H1 (cell line): ENCODE results near the gene HIGD1B. TPM values are rescaled to one million over a fixed set of nuclear protein-coding genes. Genes with fewer than 3 reads are reported as not detected.

Experiments
- ATF2 ChIP-seq: IDR thresholded peaks from 2 replicates; pipeline ENCODE4 v1.6.1; 2012; ENCODE audit warnings: low read length, inconsistent platforms
- ATF3 ChIP-seq: IDR thresholded peaks from 2 replicates; pipeline ENCODE4 v1.6.1; 2011; ENCODE audit warnings: low read depth, mild to moderate bottlenecking, low read length; ENCODE audit not compliant: insufficient read depth
- BACH1 ChIP-seq: IDR thresholded peaks from 2 replicates; pipeline ENCODE4 v1.6.1; 2012; ENCODE audit warnings: low read length, improper control_type of control experiment
- CHD2 ChIP-seq: IDR thresholded peaks from 2 replicates; pipeline ENCODE4 v1.6.1; 2012; ENCODE audit warnings: low read length, improper control_type of control experiment
- CTBP2 ChIP-seq: IDR thresholded peaks from 2 replicates; pipeline ENCODE4 v1.7.0; 2011; ENCODE audit warnings: borderline replicate concordance, mild to moderate bottlenecking, moderate library complexity, mixed read lengths, low read length; ENCODE audit not compliant: insufficient read depth, insufficient read length
- EGR1 ChIP-seq: IDR thresholded peaks from 2 replicates; pipeline ENCODE4 v1.6.1; 2011; ENCODE audit warnings: low read depth, low read length, borderline replicate concordance
- JUN ChIP-seq: IDR thresholded peaks from 2 replicates; pipeline ENCODE4 v1.6.1; 2011; ENCODE audit warnings: low read depth, mild to moderate bottlenecking, improper control_type of control experiment, low read length
- KDM1A ChIP-seq: fragments of 200-600, 300-600 bp; sonication (generic); IDR thresholded peaks from 2 replicates; pipeline ENCODE4 v1.7.1; 2016; ENCODE audit warnings: mild to moderate bottlenecking, low read length, borderline replicate concordance
- KDM5A ChIP-seq: fragments of 200-600 bp; IDR thresholded peaks from 2 replicates; pipeline ENCODE4 v1.7.1; 2012; ENCODE audit warnings: mild to moderate bottlenecking, low read length, inconsistent platforms, mixed read lengths
- MAFK ChIP-seq: IDR thresholded peaks from 2 replicates; pipeline ENCODE4 v1.6.1; 2012; ENCODE audit warnings: low read depth, mild to moderate bottlenecking, improper control_type of control experiment, low read length
- RAD21 ChIP-seq, 2 experiments: IDR thresholded peaks in 1 of 2; conservative IDR thresholded peaks in 1 of 2; 2 replicates each; pipeline ENCODE4 v1.6.1; 2011; ENCODE audit warnings: low read depth in 2 of 2, low read length in 2 of 2, improper control_type of control experiment in 1 of 2, inconsistent platforms in 1 of 2, mild to moderate bottlenecking in 1 of 2, moderate library complexity in 1 of 2
- RBBP5 ChIP-seq: IDR thresholded peaks from 2 replicates; pipeline ENCODE4 v1.7.1; 2012; ENCODE audit warnings: low read depth, mild to moderate bottlenecking, inconsistent platforms, low read length, moderate library complexity, borderline replicate concordance
- RFX5 ChIP-seq: IDR thresholded peaks from 2 replicates; pipeline ENCODE4 v1.6.1; 2011; ENCODE audit warnings: low read depth, low read length, improper control_type of control experiment, borderline replicate concordance
- RNF2 ChIP-seq: fragments of 200-900, 300-1000 bp; sonication (generic); IDR thresholded peaks from 2 replicates; pipeline ENCODE4 v1.7.1; 2016; ENCODE audit warnings: borderline replicate concordance, low read depth, mild to moderate bottlenecking, antibody characterized with exemption, low read length; ENCODE audit not compliant: poor library complexity, severe bottlenecking; ENCODE audit errors: missing control alignments
- SIN3A ChIP-seq, 2 experiments: IDR thresholded peaks in 1 of 2; conservative IDR thresholded peaks in 1 of 2; 2 replicates each; pipeline ENCODE4 v1.6.1; 2011 to 2012; ENCODE audit warnings: low read length in 2 of 2, improper control_type of control experiment in 1 of 2, low read depth in 1 of 2, mild to moderate bottlenecking in 1 of 2
- SP1 ChIP-seq: IDR thresholded peaks from 2 replicates; pipeline ENCODE4 v1.6.1; 2011; ENCODE audit warnings: low read depth, low read length
- TAF1 ChIP-seq: IDR thresholded peaks from 2 replicates; pipeline ENCODE4 v1.6.1; 2011; ENCODE audit warnings: mild to moderate bottlenecking, low read depth, low read length
- TCF12 ChIP-seq: IDR thresholded peaks from 2 replicates; pipeline ENCODE4 v1.6.1; 2011; ENCODE audit warnings: low read depth, mild to moderate bottlenecking, low read length
- ZNF274 ChIP-seq: IDR thresholded peaks from 2 replicates; pipeline ENCODE4 v1.7.0; 2012; ENCODE audit warnings: low read length, borderline replicate concordance; ENCODE audit errors: extremely low read depth
- polyA plus RNA-seq, 7 experiments: library from polyadenylated mRNA; depleted of rRNA in 3 of 7; stranded (reverse) in 5 of 7; unstranded in 2 of 7; fragments of >200 nt in 5 of 7; fragments of 200-250 nt in 2 of 7; gene quantifications; 1 replicate in 5 of 7; 2 replicates in 1 of 7; 4 replicates in 1 of 7; pipeline versions ENCODE4 v1.2.1 to v1.2.3, GENCODE V29; 2011 to 2013; ENCODE audit warnings: missing spikeins in 2 of 7, mixed read lengths in 2 of 7
- total RNA-seq: library from RNA; stranded (reverse); fragmentation: NEBNext Ultra II Directional; extraction: Animal tissue kit (Norgen Biotek cat#: 25700); gene quantifications from 2 replicates; pipeline ENCODE4 v1.2.1, GENCODE V29; 2021
- TF ChIP-seq, protein P1 (sequence below): IDR thresholded peaks from 2 replicates; pipeline ENCODE4 v1.6.1; 2012; ENCODE audit warnings: inconsistent platforms

HIGD1B gene
- total and polyA plus RNA-seq, 2 of the 8 experiments (the other 6 are each of a cell fraction or from before 2014, with no cell fraction given), result not detected

GRCh38 chr17:44830359-44831288 lies 17.1 kb upstream of the HIGD1B start (continued):
- no peak for TF ChIP-seq RAD21 (IDR thresholded peaks at IDR 0.05 in 1 of 2, conservative IDR thresholded peaks at IDR 0.05 in 1 of 2; ENCODE audit: low read depth in 2 of 2, low read length in 2 of 2)
- 0 out of 2 replicates have a peak, but pooled peaks have one; percentile 48 for TF ChIP-seq TAF1
- no peak for TF ChIP-seq ZNF274
- TF ChIP-seq RBBP5, result no peak; the same call in none of the 2 replicates
- peak; percentile 94 for TF ChIP-seq BACH1
- TF ChIP-seq RFX5, result no peak
- no peak for TF ChIP-seq TCF12
- TF ChIP-seq SP1, result peak; percentile 16; the same call in 1 of the 2 replicates
- TF ChIP-seq ATF2, result no peak
- TF ChIP-seq CHD2, result no peak
- 0 out of 4 replicates have a peak, but pooled peaks of 1 of the 2 experiments have one; percentile 6 for TF ChIP-seq SIN3A (conservative IDR thresholded peaks at IDR 0.05 in 1 of 2, IDR thresholded peaks at IDR 0.05 in 1 of 2; ENCODE audit: low read depth in 1 of 2, low read length in 2 of 2)
- no peak for TF ChIP-seq CTBP2
- TF ChIP-seq KDM5A, result no peak
- TF ChIP-seq, protein P1, sequence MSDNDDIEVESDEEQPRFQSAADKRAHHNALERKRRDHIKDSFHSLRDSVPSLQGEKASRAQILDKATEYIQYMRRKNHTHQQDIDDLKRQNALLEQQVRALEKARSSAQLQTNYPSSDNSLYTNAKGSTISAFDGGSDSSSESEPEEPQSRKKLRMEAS, result peak; percentile 76
- no peak for TF ChIP-seq ATF3
- no peak; the same call in 1 of the 2 replicates for TF ChIP-seq KDM1A
- TF ChIP-seq MAFK, result no peak
- TF ChIP-seq RNF2, result no peak
- TF ChIP-seq EGR1, result no peak
- TF ChIP-seq JUN, result no peak
